ENCODE data around the gene ZNF423. TPM values are rescaled to one million over a fixed set of nuclear protein-coding genes. Genes with fewer than 3 reads are reported as not detected.

ZNF423 gene
- total RNA-seq, 1 donor from 2014 or later, result 10.6 TPM

DNA sequence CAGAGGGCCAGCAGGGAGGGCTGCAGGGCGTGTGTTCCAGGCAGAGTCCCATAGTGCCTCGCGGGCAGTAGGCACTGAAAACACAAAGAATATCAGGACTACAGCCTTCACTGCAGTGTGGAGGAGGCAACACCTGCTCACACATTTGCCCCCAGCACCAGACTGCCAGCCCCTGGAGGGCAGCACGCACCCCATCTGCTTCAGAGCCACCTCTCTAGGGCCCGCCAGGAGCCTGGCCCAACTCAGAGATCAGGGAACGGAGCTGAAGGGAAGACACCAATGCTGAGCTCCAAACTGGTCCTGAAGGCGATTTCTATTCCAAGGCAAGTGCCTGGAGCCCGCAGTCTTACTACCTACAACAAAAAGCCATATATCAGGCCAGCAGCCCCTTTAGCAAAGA is 130.3 kb downstream of the ZNF423 start:
- H3K9me3 ChIP-seq (ENCODE audit: insufficient read depth, low read depth, low read length), result peaks cover 4% of the 10 kb centered on the region
- Mint-ChIP-seq H3K9me3 (ENCODE audit: unreplicated experiment) (peaks cover 14% of the 10 kb centered on the region), H3K36me3 (ENCODE audit: low read depth, unreplicated experiment) (peaks cover 15% of the 10 kb centered on the region), H3K27me3 (ENCODE audit: low read depth, unreplicated experiment) (no peaks in the 10 kb centered on the region), H3K27ac (ENCODE audit: unreplicated experiment) (no peak overlapping the region), H3K4me3 (ENCODE audit: unreplicated experiment) (no peak overlapping the region), H3K4me1 (ENCODE audit: low read depth, unreplicated experiment) (no peaks in the 10 kb centered on the region)
- no peak overlapping the region for H2AFZ ChIP-seq (ENCODE audit: low read depth, low read length)
- peaks cover 2% of the 10 kb centered on the region for H3K36me3 ChIP-seq (ENCODE audit: insufficient read depth, low read length)
- no peak overlapping the region for H3K27ac ChIP-seq (ENCODE audit: low read depth, low read length)
- H3K9ac ChIP-seq (ENCODE audit: low read length), result no peak overlapping the region
- no peak for FAIRE-seq
- H3K4me1 ChIP-seq (ENCODE audit: insufficient read depth, low read length), result no peaks in the 10 kb centered on the region
- H3K4me2 ChIP-seq (ENCODE audit: low read length), result no peak overlapping the region
- TF ChIP-seq, protein P1, sequence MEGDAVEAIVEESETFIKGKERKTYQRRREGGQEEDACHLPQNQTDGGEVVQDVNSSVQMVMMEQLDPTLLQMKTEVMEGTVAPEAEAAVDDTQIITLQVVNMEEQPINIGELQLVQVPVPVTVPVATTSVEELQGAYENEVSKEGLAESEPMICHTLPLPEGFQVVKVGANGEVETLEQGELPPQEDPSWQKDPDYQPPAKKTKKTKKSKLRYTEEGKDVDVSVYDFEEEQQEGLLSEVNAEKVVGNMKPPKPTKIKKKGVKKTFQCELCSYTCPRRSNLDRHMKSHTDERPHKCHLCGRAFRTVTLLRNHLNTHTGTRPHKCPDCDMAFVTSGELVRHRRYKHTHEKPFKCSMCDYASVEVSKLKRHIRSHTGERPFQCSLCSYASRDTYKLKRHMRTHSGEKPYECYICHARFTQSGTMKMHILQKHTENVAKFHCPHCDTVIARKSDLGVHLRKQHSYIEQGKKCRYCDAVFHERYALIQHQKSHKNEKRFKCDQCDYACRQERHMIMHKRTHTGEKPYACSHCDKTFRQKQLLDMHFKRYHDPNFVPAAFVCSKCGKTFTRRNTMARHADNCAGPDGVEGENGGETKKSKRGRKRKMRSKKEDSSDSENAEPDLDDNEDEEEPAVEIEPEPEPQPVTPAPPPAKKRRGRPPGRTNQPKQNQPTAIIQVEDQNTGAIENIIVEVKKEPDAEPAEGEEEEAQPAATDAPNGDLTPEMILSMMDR (IDR thresholded peaks at IDR 0.05; ENCODE audit: insufficient read depth, low read depth, low read length), result no peak
- TF ChIP-seq EZH2 (IDR thresholded peaks at IDR 0.05; ENCODE audit: insufficient read depth, low read length), result no peak
- no peaks in the 10 kb centered on the region for H3K79me2 ChIP-seq (ENCODE audit: insufficient read depth, low read length)
- H3K27me3 ChIP-seq (ENCODE audit: insufficient read depth, low read length), result no peaks in the 10 kb centered on the region
- H3K4me3 ChIP-seq (ENCODE audit: insufficient read depth, low read depth, low read length), result no peak overlapping the region
- H4K20me1 ChIP-seq (ENCODE audit: insufficient read depth, low read length), result no peaks in the 10 kb centered on the region
- no peak for DNase-seq (ENCODE audit: low read depth)

DNA sequence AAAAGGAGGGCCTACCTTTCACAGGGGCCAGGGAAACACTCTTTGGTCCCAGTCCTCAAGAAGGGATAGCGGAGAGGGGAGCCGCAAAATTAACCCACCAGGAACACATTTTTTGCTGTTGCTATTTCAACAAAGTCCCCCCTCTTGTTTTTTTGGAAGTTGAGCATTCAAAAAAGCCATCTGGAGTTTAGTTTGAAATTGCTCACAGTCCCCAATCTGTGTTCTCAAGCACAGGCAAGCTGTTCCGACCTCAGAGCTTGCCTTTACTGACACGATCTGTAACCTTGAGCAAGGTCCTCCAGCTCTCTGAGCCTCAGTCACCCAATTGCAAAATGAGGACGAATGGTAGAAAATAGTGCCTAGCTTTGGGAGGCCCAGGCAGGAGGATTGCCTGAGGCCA is 131.1 kb downstream of the ZNF423 start:
- peaks cover 10% of the 10 kb centered on the region for H3K36me3 Mint-ChIP-seq (ENCODE audit: low read depth, unreplicated experiment)
- no peak for FAIRE-seq
- Histone ChIP-seq H3K79me2 (ENCODE audit: insufficient read depth, low read length) (no peaks in the 10 kb centered on the region), H3K9ac (ENCODE audit: low read length) (no peak overlapping the region), H3K27me3 (ENCODE audit: insufficient read depth, low read length) (no peaks in the 10 kb centered on the region), H3K36me3 (ENCODE audit: insufficient read depth, low read length) (peaks cover 1% of the 10 kb centered on the region), H3K27ac (ENCODE audit: low read depth, low read length) (no peak overlapping the region), H3K9me3 (ENCODE audit: insufficient read depth, low read depth, low read length) (peaks cover 2% of the 10 kb centered on the region), H3K4me3 (ENCODE audit: insufficient read depth, low read depth, low read length) (no peak overlapping the region), H4K20me1 (ENCODE audit: insufficient read depth, low read length) (no peaks in the 10 kb centered on the region), H3K4me1 (ENCODE audit: insufficient read depth, low read length) (no peaks in the 10 kb centered on the region), H2AFZ (ENCODE audit: low read depth, low read length) (no peak overlapping the region), H3K4me2 (ENCODE audit: low read length) (no peak overlapping the region)
- H3K27ac Mint-ChIP-seq (ENCODE audit: unreplicated experiment), result no peak overlapping the region
- DNase-seq (ENCODE audit: low read depth), result no peak
- TF ChIP-seq EZH2 (IDR thresholded peaks at IDR 0.05; ENCODE audit: insufficient read depth, low read length), result no peak
- TF ChIP-seq, protein P1 (IDR thresholded peaks at IDR 0.05; ENCODE audit: insufficient read depth, low read depth, low read length), result no peak
- H3K4me1 Mint-ChIP-seq (ENCODE audit: low read depth, unreplicated experiment), result no peaks in the 10 kb centered on the region
- H3K4me3 Mint-ChIP-seq (ENCODE audit: unreplicated experiment), result no peak overlapping the region
- peaks cover 8% of the 10 kb centered on the region for H3K9me3 Mint-ChIP-seq (ENCODE audit: unreplicated experiment)
- no peaks in the 10 kb centered on the region for H3K27me3 Mint-ChIP-seq (ENCODE audit: low read depth, unreplicated experiment)

DNA sequence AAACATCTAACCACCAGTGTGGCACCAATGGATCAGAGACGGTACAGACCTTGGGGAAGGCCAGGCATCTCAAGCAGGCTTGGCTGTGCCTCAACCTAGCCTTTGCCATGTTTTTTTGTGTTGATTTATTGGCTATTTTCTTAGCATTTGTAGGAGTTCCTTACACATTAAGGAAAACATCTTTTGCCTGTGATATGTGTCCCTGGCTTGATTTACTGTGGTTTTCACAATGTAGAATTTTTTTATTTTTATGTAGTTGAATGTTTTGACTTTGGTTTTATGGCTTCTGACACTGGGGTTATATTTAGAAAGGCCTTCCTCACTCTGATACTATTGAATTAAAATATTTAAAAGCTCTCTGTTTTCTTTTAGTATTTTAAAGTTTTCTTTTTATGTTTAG is 132.6 kb downstream of the ZNF423 start:
- Mint-ChIP-seq H3K9me3 (ENCODE audit: unreplicated experiment) (peaks cover 4% of the 10 kb centered on the region), H3K27ac (ENCODE audit: unreplicated experiment) (no peak overlapping the region), H3K4me3 (ENCODE audit: unreplicated experiment) (no peak overlapping the region), H3K4me1 (ENCODE audit: low read depth, unreplicated experiment) (no peaks in the 10 kb centered on the region), H3K27me3 (ENCODE audit: low read depth, unreplicated experiment) (no peaks in the 10 kb centered on the region), H3K36me3 (ENCODE audit: low read depth, unreplicated experiment) (peaks cover 14% of the 10 kb centered on the region)
- TF ChIP-seq EZH2 (IDR thresholded peaks at IDR 0.05; ENCODE audit: insufficient read depth, low read length), result no peak
- TF ChIP-seq, protein P1 (IDR thresholded peaks at IDR 0.05; ENCODE audit: insufficient read depth, low read depth, low read length), result no peak
- FAIRE-seq, result no peak
- no peaks in the 10 kb centered on the region for H4K20me1 ChIP-seq (ENCODE audit: insufficient read depth, low read length)
- H3K9me3 ChIP-seq (ENCODE audit: insufficient read depth, low read depth, low read length), result no peaks in the 10 kb centered on the region
- no peak overlapping the region for H2AFZ ChIP-seq (ENCODE audit: low read depth, low read length)
- H3K27me3 ChIP-seq (ENCODE audit: insufficient read depth, low read length), result no peaks in the 10 kb centered on the region
- no peaks in the 10 kb centered on the region for H3K79me2 ChIP-seq (ENCODE audit: insufficient read depth, low read length)
- no peaks in the 10 kb centered on the region for H3K4me1 ChIP-seq (ENCODE audit: insufficient read depth, low read length)
- no peak overlapping the region for H3K4me2 ChIP-seq (ENCODE audit: low read length)
- H3K36me3 ChIP-seq (ENCODE audit: insufficient read depth, low read length), result no peaks in the 10 kb centered on the region
- no peak overlapping the region for H3K27ac ChIP-seq (ENCODE audit: low read depth, low read length)
- H3K9ac ChIP-seq (ENCODE audit: low read length), result no peak overlapping the region
- DNase-seq (ENCODE audit: low read depth), result no peak
- no peak overlapping the region for H3K4me3 ChIP-seq (ENCODE audit: insufficient read depth, low read depth, low read length)

All from astrocyte (in vitro differentiated cells and primary cell).